Glomerular visceral epithelial cell (primary cell): ENCODE results near the gene MED27.
A peak's percentile ranks its signal among the peaks of the same experiment; 100 is the strongest.

ENCODE experiments used
- DNase-seq: peaks from one replicate; pipeline ENCODE4 v3.0.0-alpha.2; 2016; ENCODE audit errors: extremely low spot score

The MED27 gene

GRCh38 chr9:131999692-132000551 lies 79.7 kb downstream of the MED27 start:
- DNase-seq = peak; percentile 84

- no peak for DNase-seq
These were observed 81.9 kb downstream of the MED27 start for GRCh38 chr9:131997779-131998178.

GRCh38 chr9:131997076-131997475 lies 82.6 kb downstream of the MED27 start:
- DNase-seq = no peak

DNA sequence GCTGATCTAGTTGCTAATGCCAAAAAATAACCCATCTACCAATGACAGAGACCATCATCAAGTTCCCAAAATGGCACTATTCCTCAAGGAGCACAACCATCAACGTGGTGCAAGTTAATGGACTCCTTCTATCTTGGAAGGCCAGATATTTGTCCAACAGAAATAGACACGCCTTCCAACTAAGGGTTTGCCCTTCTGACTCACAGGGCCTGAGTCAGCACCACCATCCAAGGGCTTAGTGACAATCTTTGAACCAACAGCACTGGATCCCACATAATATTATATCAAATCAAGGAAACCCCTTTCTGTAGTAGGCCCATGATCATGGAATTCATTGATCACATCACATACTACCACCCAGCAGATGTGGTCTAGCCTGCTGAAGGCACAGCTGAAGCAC lies 84.3 kb downstream of the MED27 start:
- DNase-seq = no peak

DNA sequence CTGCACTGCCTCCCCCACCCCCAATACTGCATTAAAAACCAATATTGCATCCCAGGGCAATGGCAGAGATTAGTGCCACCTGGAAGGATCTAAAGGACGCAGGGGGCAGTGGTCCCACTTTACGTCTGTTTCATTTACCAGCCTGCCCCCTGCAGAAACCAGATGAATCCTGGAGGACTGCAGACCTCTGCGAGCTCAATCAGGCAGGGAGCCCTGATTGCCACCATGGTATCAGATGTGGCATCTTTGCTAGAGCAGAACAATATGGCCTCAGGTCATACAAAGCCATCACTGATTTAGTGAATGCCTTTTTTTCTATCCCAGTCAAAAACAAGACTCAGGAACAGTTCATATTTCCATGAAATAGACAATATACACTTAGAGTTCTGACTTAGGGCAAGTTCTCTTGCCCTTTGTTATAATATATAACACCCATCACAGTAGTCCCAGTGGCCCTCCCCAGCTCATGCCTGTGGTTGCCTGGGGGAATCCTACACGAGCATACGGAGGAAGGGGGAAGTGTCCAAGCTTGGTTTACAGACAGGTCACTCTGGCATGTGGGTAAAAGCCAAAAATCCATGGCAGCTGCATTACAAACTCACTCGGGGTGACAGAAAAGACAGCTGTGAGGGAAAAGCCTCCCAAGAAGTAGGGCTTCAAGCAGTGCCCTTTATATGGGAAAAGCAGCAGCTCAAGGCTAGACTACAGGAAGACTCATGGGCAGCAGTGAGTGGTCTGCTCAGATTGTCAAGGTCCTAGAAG lies 85.1 kb downstream of the MED27 start:
- DNase-seq = peak; percentile 23

GRCh38 chr9:131992906-131993657 lies 86.6 kb downstream of the MED27 start:
- no peak for DNase-seq

- no peak for DNase-seq
These were observed 92.4 kb downstream of the MED27 start for GRCh38 chr9:131987232-131987631.

DNA sequence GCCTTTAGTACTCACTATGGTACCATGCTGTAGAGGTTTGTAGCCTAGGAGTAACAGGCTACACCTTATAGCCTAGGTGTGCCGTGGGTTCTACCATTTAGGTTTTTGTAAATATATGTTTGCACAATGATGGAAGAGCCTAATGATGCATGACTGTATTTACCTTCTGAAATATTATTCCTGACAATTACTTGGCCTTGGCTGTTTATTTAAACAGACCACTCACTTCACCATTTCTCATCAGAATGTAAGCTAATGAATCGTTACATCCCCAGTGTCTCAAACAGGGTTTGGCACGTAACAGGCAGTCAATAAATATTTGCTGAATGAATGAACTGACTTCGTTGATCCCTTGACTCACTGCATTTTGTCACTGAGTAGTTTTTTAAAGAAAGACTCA lies 93.1 kb downstream of the MED27 start:
- DNase-seq = no peak

GRCh38 chr9:131986089-131986488 lies 93.6 kb downstream of the MED27 start:
- no peak for DNase-seq

DNA sequence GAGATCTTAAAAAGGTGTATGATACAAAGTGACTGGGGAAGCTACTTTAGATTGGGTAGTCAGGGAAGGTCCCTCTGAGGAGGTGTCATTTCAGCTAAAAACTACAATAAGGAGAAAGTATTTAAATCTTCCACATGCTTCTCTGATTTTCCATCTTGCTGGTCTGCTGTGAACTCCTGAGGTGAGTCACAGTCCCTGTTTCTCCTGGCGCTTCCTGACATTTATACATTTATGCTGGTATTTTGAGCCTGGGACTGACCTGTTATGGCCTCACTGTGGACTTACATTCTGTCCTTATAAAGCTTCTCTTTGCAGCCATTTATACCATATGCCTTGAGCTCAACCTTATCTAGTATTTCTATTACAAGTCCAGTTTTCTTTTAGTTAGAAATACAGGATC lies 95.1 kb downstream of the MED27 start:
- DNase-seq = no peak

- DNase-seq = no peak
These were observed 96.9 kb downstream of the MED27 start for GRCh38 chr9:131982671-131983239.

DNA sequence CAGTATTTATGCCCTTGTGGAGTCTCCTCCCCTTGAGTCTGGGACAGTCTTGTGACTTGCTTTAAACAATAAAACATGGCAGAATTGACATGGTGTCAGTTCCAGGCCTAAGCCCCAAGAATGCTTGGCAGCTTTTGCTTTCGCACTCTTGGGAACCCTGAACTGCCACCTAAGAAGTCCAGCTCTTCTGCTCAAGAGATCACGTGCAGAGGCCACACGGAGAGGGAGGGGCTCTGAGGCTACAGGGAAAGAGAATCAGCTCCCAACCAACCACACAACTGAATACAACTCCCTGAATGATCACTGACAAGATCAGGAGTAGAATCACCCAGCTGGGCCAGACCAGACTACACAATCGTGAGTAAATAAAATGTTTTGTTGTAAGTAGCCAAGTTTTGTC lies 97.6 kb downstream of the MED27 start:
- no peak for DNase-seq

DNA sequence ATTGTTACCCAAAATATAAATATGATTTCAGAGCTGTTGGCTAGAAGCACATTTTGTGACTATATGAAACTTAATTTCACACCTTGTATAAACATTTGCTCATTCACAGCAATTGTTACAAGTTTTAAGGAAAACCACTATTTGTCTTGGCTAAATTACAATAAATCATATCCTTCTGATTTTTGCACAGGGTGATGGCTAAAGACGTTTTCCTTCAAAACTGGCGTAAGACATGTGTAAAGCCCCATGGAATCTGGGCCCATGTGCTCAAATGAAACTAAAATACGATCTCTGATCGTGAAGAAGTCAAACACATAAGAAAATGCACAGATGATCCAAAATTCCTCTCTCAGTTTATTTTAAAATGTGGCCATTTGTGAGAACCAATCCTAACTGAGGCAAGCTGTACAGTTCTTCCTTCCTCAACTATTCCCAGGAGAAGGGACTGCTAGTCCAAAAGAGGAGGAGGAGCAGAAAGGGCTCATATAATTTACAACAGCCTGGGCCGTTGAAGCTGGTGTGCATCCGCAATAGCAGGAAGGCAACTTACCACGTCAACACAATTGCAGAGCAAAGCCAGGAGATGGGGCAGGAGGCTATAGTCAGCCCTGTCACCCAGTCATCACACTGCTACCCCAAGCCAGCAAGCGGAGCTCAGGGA lies 98.4 kb downstream of the MED27 start:
- DNase-seq = no peak

GRCh38 chr9:131980267-131981016 lies 99.2 kb downstream of the MED27 start:
- DNase-seq = no peak

- DNase-seq = no peak
These were observed 102.4 kb downstream of the MED27 start for GRCh38 chr9:131977109-131977838.

DNA sequence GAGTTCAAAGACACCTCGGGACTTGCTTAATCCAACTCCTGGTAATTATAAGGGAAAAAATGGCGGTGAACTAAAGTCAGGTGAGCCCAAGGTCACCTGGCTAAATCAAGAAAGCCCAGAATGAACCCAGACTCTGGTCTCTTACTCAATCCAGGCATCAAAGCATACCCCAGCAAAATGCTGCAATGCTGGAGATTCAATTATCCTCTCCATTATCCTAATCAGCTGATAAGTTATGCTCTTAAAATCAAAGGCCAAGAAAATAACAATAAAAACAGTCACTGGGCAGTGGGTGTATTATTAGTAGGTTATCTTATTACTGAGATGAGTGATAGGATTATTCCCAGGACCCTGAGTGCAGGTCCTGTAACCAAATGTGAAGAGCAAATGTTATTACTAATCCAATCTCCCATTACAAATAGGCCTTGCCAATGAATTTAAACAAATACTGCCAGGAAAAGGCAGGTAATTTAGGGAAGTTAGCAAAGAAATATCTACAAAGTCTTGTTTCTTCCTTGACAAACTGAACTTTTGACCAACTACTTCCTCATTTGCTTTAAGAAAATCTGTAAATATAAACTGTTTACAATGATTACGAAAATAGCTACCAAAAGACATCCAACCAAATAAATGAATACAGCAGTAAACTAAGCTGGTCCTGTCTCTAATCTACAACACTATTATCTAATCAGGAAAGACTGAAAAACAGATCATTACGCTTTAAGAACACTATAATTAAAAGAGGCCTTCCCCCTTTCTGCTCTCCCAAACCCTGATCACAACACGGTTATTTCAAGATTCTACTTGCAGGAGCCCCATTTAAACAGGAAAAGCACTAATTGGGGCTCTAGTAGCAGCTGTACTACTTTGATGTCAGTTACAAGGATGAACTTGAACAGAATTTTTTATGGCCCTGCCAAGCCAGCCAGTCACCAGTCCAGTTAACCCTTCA lies 103.2 kb downstream of the MED27 start:
- DNase-seq = no peak

- no peak for DNase-seq
These were observed 106.8 kb downstream of the MED27 start for GRCh38 chr9:131972889-131973288.

GRCh38 chr9:131971482-131972074 lies 108.1 kb downstream of the MED27 start:
- no peak for DNase-seq
